Ovary (tissue), 3 donors: Measurements from ENCODE around the gene PRTG.

Experiments used
- POLR2A ChIP-seq: fragments of 450-650 bp; IDR thresholded peaks from one replicate; pipeline ENCODE4 v1.6.1; 2017; ENCODE audit warnings: antibody characterized with exemption, mild to moderate bottlenecking, moderate library complexity
- TF ChIP-seq, protein P1 (sequence below), 3 donors: fragments of 450-650 bp in 2 of 3; fragments of 200-600 bp in 1 of 3; IDR thresholded peaks; one replicate each; pipeline versions ENCODE4 v1.5.1 to v1.8.0; 2016 to 2022; ENCODE audit warnings: antibody characterized with exemption in 3 of 3, mild to moderate bottlenecking in 1 of 3
- donor health status: DM: no; HTN: no; CAD: no.

DNA sequence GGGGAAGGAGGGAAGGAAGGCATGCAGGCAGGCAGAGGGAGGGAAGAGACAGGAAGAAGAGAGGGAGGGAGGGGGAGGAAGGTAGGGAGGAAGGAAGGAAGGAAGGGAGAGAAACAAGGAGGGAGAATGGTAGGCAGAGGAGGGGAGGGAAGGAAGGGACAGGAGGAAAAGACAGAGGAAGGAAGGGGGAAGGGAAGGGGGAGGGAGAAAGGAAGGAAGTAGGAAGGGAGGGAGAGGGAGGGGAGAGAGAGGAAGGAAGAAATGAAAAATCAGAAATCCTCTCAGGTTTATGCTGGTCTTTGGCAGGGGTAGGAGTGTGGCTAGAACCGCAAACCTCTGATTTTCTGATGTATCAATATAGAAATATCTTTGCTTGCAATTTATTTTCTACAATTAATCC, 4.2 kb downstream of the PRTG start:
- TF ChIP-seq, protein P1, sequence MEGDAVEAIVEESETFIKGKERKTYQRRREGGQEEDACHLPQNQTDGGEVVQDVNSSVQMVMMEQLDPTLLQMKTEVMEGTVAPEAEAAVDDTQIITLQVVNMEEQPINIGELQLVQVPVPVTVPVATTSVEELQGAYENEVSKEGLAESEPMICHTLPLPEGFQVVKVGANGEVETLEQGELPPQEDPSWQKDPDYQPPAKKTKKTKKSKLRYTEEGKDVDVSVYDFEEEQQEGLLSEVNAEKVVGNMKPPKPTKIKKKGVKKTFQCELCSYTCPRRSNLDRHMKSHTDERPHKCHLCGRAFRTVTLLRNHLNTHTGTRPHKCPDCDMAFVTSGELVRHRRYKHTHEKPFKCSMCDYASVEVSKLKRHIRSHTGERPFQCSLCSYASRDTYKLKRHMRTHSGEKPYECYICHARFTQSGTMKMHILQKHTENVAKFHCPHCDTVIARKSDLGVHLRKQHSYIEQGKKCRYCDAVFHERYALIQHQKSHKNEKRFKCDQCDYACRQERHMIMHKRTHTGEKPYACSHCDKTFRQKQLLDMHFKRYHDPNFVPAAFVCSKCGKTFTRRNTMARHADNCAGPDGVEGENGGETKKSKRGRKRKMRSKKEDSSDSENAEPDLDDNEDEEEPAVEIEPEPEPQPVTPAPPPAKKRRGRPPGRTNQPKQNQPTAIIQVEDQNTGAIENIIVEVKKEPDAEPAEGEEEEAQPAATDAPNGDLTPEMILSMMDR (IDR thresholded peaks at IDR 0.05): no peak
- no peak for TF ChIP-seq POLR2A
